ENCODE measurements around the gene HMCN2. TPM values are rescaled to one million over a fixed set of nuclear protein-coding genes. Genes with fewer than 3 reads are reported as not detected.

HMCN2 gene
- total RNA-seq, 1 donor from 2014 or later, result 0.06 TPM

GRCh38 chr9:130473566-130473965 is 208.0 kb downstream of the HMCN2 start:
- DNase-seq (ENCODE audit: low read depth), result no peak
- H3K4me3 ChIP-seq (ENCODE audit: low read depth, low read length), result no peak overlapping the region
- TF ChIP-seq CTCF (conservative IDR thresholded peaks at IDR 0.05; ENCODE audit: low read depth, low read length), result no peak

GRCh38 chr9:130474106-130474505 is 208.5 kb downstream of the HMCN2 start:
- TF ChIP-seq CTCF (conservative IDR thresholded peaks at IDR 0.05; ENCODE audit: low read depth, low read length), result no peak
- DNase-seq (ENCODE audit: low read depth), result no peak

GRCh38 chr9:130476151-130476730 is 210.7 kb downstream of the HMCN2 start:
- no peak for DNase-seq (ENCODE audit: low read depth)
- TF ChIP-seq CTCF (conservative IDR thresholded peaks at IDR 0.05; ENCODE audit: low read depth, low read length), result no peak
- no peak overlapping the region for H3K4me3 ChIP-seq (ENCODE audit: low read depth, low read length)

More at GRCh38 chr9:130474106-130474505, 208.5 kb downstream of the HMCN2 start:
- no peak overlapping the region for H3K4me3 ChIP-seq (ENCODE audit: low read depth, low read length)

- DNase-seq (ENCODE audit: low read depth), result no peak
- no peak for TF ChIP-seq CTCF (conservative IDR thresholded peaks at IDR 0.05; ENCODE audit: low read depth, low read length)
- H3K4me3 ChIP-seq (ENCODE audit: low read depth, low read length), result no peak overlapping the region
Observed at GRCh38 chr9:130477564-130477963, 212.0 kb downstream of the HMCN2 start.

GRCh38 chr9:130478152-130478551 is 212.6 kb downstream of the HMCN2 start:
- DNase-seq (ENCODE audit: low read depth), result no peak

GRCh38 chr9:130478736-130479575 is 213.4 kb downstream of the HMCN2 start:
- no peak for TF ChIP-seq CTCF (conservative IDR thresholded peaks at IDR 0.05; ENCODE audit: low read depth, low read length)
- DNase-seq (ENCODE audit: low read depth), result no peak
- H3K4me3 ChIP-seq (ENCODE audit: low read depth, low read length), result no peak overlapping the region

More at GRCh38 chr9:130478152-130478551, 212.6 kb downstream of the HMCN2 start:
- no peak for TF ChIP-seq CTCF (conservative IDR thresholded peaks at IDR 0.05; ENCODE audit: low read depth, low read length)
- H3K4me3 ChIP-seq (ENCODE audit: low read depth, low read length), result no peak overlapping the region
